ENCODE results near the gene SLC25A1.

The SLC25A1 gene

GRCh38 chr22:19178657-19179496 lies at the start of gene SLC25A1:
Gene SLC25A1 (minus strand): TSS chr22:19178736. CDS start chr22:19178673, 63 bp downstream.
- peak; percentile 95 for DNase-seq

GRCh38 chr22:19228179-19228578 lies 49.6 kb upstream of the SLC25A1 start:
- no peak for DNase-seq

- no peak for DNase-seq
Measured at GRCh38 chr22:19226428-19226827, 47.9 kb upstream of the SLC25A1 start.

DNA sequence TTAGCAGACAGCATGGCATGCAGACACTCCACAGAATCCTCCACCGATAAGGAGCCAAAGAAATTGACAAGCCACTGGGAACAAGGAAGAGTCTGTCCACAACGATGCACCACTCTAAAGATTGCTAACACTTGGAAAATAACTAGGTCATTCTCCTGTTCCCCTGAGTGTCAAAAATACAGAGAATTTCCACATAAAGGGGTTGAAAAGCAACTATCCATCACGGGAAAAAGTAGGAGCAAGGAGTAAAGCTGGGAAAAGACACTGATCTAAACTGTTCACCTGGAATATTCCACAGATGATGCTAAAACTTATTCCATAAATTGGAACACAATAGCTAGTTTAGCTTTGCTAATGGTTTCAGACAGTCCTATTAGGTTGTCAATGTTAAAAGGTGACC lies 47.0 kb upstream of the SLC25A1 start:
- no peak for DNase-seq

- DNase-seq = no peak
Measured at GRCh38 chr22:19224985-19225384, 46.4 kb upstream of the SLC25A1 start.

DNA sequence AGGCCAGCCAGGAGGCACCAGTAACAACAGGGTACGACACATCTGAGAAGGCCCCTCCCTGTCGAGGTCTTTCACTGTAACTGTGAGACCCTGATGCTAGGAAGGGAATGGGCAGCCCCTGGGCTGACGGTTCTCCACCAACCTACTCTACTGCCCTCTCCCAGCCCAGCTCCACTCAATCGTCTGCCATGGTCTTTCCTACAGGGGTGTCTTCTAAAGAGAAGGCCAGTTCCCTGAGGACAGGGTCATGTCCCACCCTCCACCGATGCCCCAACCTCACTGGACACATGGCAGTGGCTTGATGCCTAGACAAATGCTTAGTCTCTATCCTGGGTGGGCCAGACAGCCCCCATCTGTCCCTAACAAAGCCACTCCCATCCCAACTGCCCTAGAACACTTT lies 46.0 kb upstream of the SLC25A1 start:
- DNase-seq = no peak

DNA sequence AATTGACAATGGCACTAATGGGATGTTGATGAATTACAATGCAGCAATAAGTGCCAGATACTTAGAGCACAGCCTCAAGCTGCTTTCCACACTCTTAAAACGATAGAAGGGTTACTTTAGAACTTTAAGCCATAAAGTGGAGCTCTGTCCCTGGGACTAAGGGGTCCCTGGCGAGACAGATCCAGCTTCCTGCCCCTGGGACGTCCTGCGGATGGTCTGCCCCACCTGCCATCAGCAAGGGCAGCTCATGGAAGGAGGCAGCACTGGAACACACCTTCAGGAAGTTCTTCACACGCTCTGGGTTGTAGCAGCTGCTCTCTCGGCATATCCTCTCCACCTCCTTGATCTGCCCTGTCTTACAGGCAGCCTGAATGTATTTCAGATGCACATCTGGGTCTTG lies 45.1 kb upstream of the SLC25A1 start:
- DNase-seq = no peak

- DNase-seq = no peak
Measured at GRCh38 chr22:19223110-19223509, 44.6 kb upstream of the SLC25A1 start.

- DNase-seq = no peak
Measured at GRCh38 chr22:19222242-19223005, 43.9 kb upstream of the SLC25A1 start.

DNA sequence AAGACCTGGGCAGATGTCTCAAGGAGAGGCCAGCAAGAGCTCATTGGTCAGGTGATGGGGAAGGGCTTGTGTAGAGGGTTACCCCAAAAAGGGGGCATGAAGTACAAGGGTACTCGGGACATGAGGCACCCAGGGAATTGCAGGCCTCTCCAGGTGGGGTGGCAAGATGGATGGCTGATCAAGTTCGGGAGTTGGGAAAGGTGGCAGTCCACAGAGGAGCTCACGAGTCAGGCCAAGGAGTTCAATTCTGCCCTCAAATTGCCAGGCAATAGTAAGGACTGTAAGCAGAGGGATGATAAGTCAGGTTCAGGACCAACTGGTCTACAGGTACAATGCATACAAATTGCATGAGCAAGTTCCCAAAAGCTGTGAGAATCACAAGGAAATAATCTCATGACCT lies 42.3 kb upstream of the SLC25A1 start:
- DNase-seq = no peak

- no peak for DNase-seq
Measured at GRCh38 chr22:19218541-19219233, 40.2 kb upstream of the SLC25A1 start.

DNA sequence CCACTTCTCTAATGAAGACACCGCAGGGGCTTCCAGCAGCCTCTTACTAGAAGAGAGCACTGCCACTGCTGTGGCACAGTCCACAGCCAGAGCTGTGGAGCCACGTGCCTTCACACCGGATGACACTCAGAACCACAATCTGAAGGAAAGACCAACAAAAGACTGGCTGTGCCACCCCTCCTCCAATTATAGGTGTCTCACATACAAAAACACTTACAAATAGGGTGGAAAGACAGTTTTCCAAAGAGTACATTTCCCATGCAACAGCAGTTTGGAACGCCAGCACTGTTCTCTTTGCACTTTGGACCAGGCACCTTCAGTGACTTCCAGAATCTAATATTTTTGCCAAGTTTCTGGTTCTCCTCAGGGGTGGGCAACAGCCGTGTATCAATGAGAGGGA lies 38.0 kb upstream of the SLC25A1 start:
- no peak for DNase-seq

DNA sequence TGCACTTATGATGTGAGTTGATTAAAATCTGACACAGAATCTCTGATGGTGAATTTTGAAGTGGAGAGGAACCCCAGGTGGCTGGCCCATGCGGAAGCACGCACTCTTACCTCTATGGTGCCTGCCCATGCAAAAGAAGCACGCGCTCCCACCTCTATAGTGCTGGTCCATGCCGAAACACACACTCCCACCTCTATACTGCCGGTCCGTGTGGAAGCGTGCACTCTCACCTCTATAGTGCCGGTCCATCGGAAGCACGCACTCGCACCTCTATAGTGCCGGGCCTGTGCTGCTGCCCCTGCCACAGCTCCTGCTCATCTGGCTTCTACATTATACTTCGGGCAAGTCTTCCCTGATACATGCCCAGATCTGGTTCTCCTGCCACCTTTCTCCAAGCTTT lies 36.8 kb upstream of the SLC25A1 start:
- no peak for DNase-seq

DNA sequence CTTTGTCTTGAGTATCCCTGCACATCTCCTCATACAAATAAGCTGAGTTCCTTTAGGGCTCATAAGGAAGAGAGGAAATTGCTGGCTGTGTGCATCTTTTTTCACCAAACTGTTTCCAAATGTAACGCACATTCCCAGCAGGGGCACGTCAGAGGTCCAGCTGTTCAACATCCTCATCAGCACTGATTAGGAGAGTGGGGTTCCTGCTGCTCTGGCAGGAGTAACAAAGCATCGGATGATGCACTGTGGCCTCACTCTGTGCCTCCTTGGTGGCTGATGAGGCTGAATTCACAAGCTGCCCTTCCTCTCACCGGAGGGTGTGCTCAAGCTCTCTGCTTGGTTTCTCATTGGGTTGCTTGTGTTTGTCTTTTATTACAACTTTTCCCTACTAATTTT lies 35.5 kb upstream of the SLC25A1 start:
- DNase-seq = no peak

- DNase-seq = no peak
Measured at GRCh38 chr22:19213442-19214077, 35.0 kb upstream of the SLC25A1 start.

GRCh38 chr22:19213001-19213400 lies 34.5 kb upstream of the SLC25A1 start:
- no peak for DNase-seq

GRCh38 chr22:19212302-19212870 lies 33.9 kb upstream of the SLC25A1 start:
- no peak for DNase-seq

DNA sequence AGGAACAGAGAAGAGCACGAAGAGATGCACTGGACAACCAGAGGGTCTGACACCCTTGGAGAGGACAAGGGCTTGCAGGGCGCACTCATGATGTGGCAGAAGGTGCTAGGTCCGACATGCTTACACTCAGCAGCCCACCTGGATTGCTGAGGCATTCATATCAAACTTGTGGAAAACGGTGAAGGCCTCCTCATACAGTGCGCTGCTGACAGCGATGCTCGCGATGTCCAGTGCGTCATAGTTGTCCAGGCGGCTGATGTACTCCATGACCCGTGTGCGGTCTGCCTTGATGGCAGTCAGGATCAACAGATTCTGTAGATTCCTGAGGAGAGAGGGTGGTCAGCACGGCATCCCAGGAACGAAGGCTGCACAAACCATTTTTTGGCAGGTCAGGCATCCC lies 31.7 kb upstream of the SLC25A1 start:
- DNase-seq = no peak

GRCh38 chr22:19208287-19208847 lies 29.8 kb upstream of the SLC25A1 start:
- DNase-seq = no peak

GRCh38 chr22:19207884-19208283 lies 29.3 kb upstream of the SLC25A1 start:
- no peak for DNase-seq

DNA sequence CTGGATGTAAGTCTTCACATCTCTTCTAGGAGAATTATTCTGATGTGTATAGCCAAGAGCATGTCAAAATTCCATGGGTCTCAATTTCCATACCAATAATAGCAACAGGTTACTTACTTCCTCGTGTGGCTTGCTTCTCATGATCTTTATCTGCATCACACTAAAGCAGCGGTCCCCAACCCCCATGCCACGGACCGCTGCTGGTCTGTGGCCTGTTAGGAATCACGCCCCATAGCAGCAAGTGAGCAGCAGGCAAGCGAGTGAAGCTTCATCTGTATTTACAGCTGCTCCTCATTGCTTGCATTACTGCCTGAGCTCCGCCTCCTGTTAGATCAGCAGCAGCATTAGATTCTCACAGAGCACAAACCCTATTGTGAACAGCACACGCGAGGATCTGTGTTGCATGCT lies 28.9 kb upstream of the SLC25A1 start:
- DNase-seq = no peak

DNA sequence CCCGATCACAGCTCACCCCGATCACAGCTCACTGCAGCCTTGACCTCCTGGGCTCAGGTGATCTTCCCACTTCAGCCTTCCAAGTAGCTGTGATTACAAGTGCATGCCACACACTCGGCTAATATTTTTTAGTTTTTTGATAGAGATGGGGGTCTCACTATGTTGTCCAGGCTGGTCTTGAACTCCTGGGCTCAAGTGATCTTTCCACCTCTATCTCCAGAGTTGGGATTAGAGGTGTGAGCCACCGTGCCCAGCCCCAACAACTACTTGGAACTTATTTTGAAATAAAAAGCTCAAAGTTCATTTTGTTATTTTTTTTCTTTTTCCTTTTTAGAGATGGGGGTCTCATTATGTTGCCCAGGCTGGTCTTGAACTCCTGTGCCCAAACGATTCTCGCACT lies 27.8 kb upstream of the SLC25A1 start:
- no peak for DNase-seq
